GM15510 (cell line): ENCODE results near the gene CD200R1L.

Experiments used
- POLR2A ChIP-seq: IDR thresholded peaks from 3 replicates; pipeline ENCODE4 v1.6.1; 2011; ENCODE audit warnings: borderline replicate concordance; ENCODE audit not compliant: insufficient read length; ENCODE audit errors: extremely low read depth

CD200R1L gene

DNA sequence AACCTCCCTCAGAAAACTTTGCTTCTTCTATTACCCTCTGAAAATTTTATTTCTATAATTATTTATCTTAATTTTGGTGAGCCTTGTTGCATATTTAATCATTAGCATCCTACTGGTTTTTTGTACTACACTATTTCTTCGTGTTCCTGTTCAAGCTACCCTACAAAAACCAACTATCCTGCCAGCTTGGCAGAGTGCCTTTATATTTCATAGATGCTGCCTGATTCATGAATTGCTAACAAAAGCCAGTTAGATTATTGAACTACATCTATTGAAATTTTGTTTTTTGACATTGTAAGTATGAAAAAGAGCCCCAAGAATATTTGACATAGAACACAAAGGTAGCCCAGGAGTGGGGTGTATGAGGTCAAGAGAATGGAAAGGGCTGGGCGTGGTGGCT lies 78.9 kb downstream of the CD200R1L start:
- no peak for TF ChIP-seq POLR2A

DNA sequence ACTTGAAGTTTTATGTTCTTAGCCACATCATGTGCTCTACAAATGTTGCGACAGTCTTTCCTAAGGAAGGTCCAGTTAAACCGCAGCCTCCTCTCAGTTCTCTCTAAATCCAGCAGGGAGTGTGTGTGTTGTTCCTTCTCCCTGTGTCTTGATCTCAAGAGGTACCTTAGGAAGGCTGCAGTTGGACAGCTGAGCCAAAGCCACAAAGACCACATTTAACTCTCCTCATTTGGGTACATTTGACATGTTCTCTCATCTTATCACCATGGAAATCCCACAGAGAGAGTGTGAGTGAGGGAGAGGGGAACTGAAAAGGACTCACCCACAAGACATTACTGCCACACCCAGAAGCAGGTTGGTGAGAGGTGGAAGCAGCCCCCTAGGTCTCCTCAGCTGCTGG lies 79.5 kb downstream of the CD200R1L start:
- TF ChIP-seq POLR2A = no peak
